ENCODE data around the gene C19orf38. TPM values are rescaled to one million over a fixed set of nuclear protein-coding genes. Genes with fewer than 3 reads are reported as not detected.

Gene C19orf38
- total RNA-seq, 4 donors from 2014 or later = 0.97 to 3.6 (median 1.1) TPM; not detected in 1

DNA sequence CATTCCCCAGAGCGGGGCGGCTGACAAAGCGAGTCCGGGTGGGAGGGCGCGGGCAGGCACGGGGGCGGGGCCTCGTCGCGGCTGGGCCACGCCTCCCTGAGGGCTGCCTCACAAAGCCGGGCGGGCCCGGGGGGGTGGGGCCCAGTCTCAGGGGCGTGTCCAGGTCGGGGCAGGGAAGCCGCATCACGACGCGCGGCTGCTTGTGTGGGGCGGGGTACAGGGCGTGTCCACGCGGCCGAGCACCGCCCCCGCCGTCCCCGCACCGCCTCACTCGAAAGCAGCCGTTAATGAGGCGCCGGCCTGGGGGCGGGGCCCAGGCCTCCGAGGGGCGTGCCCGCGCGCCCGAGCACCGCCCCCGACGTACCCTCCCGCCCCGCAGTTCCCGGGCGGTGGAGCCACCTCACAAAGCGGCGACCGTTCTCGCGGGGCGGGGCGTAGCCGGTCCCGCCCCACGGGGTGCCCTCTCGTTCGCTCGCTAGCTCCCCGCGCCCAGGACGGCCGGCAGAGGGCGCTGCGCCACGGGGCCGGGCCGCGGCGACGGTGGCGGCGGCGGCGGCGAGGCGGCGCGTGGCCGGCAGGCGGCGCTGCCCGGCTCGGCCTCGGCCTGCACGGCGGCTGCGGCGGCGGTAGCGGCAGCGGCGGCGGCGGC is 22.9 kb downstream of the C19orf38 start, which contains the start of gene CARM1:
CARM1 (plus strand) TSS at position 599 of the 649 bp plus-strand sequence. CDS start 150 bp downstream, outside the sequence.
- H3K9me3 ChIP-seq = no peaks in the 10 kb centered on the region
- peaks cover 15 to 51% (median 42%) of the 10 kb centered on the region in 4 donors for H3K4me1 ChIP-seq
- peak within 1 kb of the TSS; percentile 86 to 89 (median 88) for H3K27ac ChIP-seq (replicated peaks in 1 of 4)
- WGBS = 0% methylated on average over 3 of the region's 99 CpGs
- DNase-seq (ENCODE audit: extremely low spot score) = peak; percentile 99
- intact Hi-C loops (cut with DNase I) = loop anchor here (5.0 kb wide), 1 partner anchor 56 kb away; the partner anchor contains the start of genes TIMM29 and YIPF2
- TF ChIP-seq POLR2A (IDR thresholded peaks at IDR 0.05; ENCODE audit: low read depth) (no peak), EP300 (IDR thresholded peaks at IDR 0.05) (no peak), POLR2AphosphoS5 (IDR thresholded peaks at IDR 0.05) (peak in 1 of 2 donors; percentile 73)
- TF ChIP-seq, protein P1, sequence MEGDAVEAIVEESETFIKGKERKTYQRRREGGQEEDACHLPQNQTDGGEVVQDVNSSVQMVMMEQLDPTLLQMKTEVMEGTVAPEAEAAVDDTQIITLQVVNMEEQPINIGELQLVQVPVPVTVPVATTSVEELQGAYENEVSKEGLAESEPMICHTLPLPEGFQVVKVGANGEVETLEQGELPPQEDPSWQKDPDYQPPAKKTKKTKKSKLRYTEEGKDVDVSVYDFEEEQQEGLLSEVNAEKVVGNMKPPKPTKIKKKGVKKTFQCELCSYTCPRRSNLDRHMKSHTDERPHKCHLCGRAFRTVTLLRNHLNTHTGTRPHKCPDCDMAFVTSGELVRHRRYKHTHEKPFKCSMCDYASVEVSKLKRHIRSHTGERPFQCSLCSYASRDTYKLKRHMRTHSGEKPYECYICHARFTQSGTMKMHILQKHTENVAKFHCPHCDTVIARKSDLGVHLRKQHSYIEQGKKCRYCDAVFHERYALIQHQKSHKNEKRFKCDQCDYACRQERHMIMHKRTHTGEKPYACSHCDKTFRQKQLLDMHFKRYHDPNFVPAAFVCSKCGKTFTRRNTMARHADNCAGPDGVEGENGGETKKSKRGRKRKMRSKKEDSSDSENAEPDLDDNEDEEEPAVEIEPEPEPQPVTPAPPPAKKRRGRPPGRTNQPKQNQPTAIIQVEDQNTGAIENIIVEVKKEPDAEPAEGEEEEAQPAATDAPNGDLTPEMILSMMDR (IDR thresholded peaks at IDR 0.05) = peak; percentile 57 to 93 (median 68)
- H3K36me3 ChIP-seq = no peaks in the 10 kb centered on the region
- no peaks in the 10 kb centered on the region for H3K27me3 ChIP-seq
- peak within 1 kb of the TSS; percentile 83 to 96 (median 94) for H3K4me3 ChIP-seq

DNA sequence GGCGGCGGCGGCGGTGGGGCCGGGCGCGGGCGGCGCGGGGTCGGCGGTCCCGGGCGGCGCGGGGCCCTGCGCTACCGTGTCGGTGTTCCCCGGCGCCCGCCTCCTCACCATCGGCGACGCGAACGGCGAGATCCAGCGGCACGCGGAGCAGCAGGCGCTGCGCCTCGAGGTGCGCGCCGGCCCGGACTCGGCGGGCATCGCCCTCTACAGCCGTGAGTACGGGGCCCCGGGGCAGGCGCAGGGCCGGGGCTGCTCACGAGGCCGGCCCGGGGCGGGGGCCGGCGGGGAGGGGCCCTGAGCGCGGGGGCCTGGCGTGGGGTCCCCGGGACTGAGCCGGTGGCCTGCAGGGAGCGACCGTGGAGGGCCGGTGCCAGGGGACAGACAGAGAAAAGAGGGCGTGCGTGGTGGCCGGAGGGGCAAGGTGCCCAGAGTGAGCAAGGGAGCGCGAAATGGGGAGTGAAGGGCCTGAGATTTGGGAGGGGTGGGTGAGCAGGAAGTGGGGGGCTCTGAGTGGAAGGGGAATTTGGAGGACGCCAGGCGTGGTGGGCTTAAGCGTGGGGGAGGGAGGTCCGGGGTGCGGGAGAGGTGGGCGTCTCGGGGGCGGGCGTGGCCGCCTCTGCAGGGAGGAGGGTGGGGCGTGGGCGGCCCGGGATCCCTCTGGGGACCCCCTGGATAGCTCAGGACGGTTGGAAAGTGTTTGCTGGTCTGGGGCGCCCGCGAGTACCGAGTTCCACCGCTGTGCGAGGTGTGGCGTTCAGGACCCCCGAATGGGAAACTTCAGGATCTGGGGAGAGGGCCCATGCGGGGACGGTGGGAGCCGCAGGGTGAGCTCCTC is 23.7 kb downstream of the C19orf38 start:
- intact Hi-C loops (cut with DNase I) = loop anchor here (5.0 kb wide), 1 partner anchor 55 kb away; the partner anchor contains the start of genes TIMM29 and YIPF2

DNA sequence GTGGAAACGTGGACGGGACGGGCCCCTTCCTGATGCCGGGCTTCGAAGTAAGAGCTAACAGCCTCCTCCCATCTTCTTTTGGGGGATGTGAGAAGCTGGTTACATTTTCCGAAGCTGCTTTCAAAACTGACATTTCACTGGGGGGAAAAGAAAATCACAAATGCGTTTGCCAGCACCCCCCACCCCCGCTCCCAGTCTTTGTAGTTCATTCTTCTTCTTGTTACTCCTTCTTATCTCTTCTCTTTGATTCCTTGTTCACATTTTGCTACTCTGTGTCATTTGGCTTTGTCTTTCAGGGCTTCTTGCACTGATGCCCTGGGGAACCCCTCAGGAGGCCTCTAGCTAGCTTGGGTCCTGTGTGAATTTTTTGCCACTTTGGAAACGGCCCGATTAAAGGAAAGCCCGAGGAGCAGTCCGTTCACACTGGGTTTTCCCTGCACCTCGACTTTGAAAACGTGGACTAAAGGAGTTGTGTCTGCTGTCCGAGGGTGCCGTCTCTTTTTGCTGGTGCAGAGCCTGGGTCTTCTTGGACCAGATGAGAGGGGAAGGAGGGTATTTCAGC is 24.4 kb downstream of the C19orf38 start:
- H3K4me3 ChIP-seq = peak overlapping the region; percentile 83 to 96 (median 94)
- intact Hi-C loops (cut with DNase I) = loop anchor here (5.0 kb wide), 1 partner anchor 55 kb away; the partner anchor contains the start of genes TIMM29 and YIPF2
- H3K9me3 ChIP-seq = no peaks in the 10 kb centered on the region
- peak overlapping the region; percentile 85 to 89 (median 87) for H3K27ac ChIP-seq (replicated peaks in 1 of 4)
- H3K36me3 ChIP-seq = no peaks in the 10 kb centered on the region
- DNase-seq (ENCODE audit: extremely low spot score) = no peak
- no peaks in the 10 kb centered on the region for H3K27me3 ChIP-seq
- WGBS = 8% methylated on average over 16 of the region's 16 CpGs
- TF ChIP-seq EP300 (IDR thresholded peaks at IDR 0.05) = no peak
- TF ChIP-seq POLR2A (IDR thresholded peaks at IDR 0.05; ENCODE audit: low read depth) = no peak
- TF ChIP-seq POLR2AphosphoS5 (IDR thresholded peaks at IDR 0.05) = no peak
- TF ChIP-seq, protein P1 (IDR thresholded peaks at IDR 0.05) = no peak
- H3K4me1 ChIP-seq = peaks cover 31 to 66% (median 57%) of the 10 kb centered on the region in 4 donors

More for the DNA sequence above, 23.7 kb downstream of the C19orf38 start:
- Histone ChIP-seq H3K4me1 (peaks cover 24 to 59% (median 50%) of the 10 kb centered on the region in 4 donors), H3K9me3 (no peaks in the 10 kb centered on the region), H3K27me3 (no peaks in the 10 kb centered on the region), H3K36me3 (no peaks in the 10 kb centered on the region), H3K4me3 (peak overlapping the region; percentile 83 to 96 (median 94)), H3K27ac (replicated peaks in 1 of 4) (peak overlapping the region; percentile 85 to 89 (median 87))
- TF ChIP-seq POLR2AphosphoS5 (IDR thresholded peaks at IDR 0.05) = no peak
- TF ChIP-seq, protein P1 (IDR thresholded peaks at IDR 0.05) = peak in 1 of 3 experiments; percentile 35
- DNase-seq (ENCODE audit: extremely low spot score) = no peak
- WGBS = 1% methylated on average over 39 of the region's 90 CpGs

DNA sequence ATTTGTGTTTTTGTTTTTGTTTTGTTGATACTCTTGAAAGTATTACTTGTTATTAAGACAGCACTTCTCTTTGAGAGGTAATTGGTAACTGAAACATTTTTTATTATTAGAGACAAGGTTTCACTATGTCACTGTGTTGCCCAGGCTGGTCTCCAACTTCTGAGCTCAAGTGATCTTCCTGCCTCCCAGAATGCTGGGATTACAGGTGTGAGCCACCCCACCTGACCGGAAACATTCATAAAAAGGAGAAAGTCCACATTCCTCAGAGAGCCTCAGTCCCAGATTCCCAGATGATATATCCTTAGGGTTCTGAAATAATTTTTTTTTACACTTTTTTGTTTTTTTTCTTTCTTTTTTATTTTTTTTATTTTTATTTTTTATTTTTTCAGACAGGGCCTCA is 25.8 kb downstream of the C19orf38 start:
- no peak overlapping the region for H3K27ac ChIP-seq (replicated peaks in 1 of 4)
- no peaks in the 10 kb centered on the region for H3K27me3 ChIP-seq
- H3K9me3 ChIP-seq = no peaks in the 10 kb centered on the region
- H3K4me1 ChIP-seq = peaks cover 36 to 80% (median 68%) of the 10 kb centered on the region in 4 donors
- no peak overlapping the region for H3K4me3 ChIP-seq
- no peak for DNase-seq (ENCODE audit: extremely low spot score)
- 100% methylated on average over 1 of the region's 1 CpG for WGBS
- TF ChIP-seq EP300 (IDR thresholded peaks at IDR 0.05) = no peak
- no peak for TF ChIP-seq POLR2AphosphoS5 (IDR thresholded peaks at IDR 0.05)
- no peak for TF ChIP-seq POLR2A (IDR thresholded peaks at IDR 0.05; ENCODE audit: low read depth)
- TF ChIP-seq, protein P1 (IDR thresholded peaks at IDR 0.05) = no peak
- no peaks in the 10 kb centered on the region for H3K36me3 ChIP-seq
- intact Hi-C loops (cut with DNase I) = loop anchor here (5.0 kb wide), 1 partner anchor 53 kb away; the partner anchor contains the start of genes TIMM29 and YIPF2

Data from esophagus muscularis mucosa (tissue), 4 donors.